Activated T-cell treated with anti-CD3 and anti-CD28 coated beads, Interleukin-2, amount 50 U/mL, for 48 hours (primary cell): Measurements from ENCODE around the gene KAZN.

Experiments
- DNase-seq, 2 experiments: peaks; one replicate each; pipeline ENCODE4 v3.0.0-alpha.2; 2020

KAZN gene

GRCh38 chr1:14590411-14591180 is 7.9 kb upstream of the KAZN start:
- DNase-seq: no peak

GRCh38 chr1:14591600-14591999 is 6.9 kb upstream of the KAZN start:
- DNase-seq: no peak

- DNase-seq: no peak
Measured at GRCh38 chr1:14592004-14592631, 6.4 kb upstream of the KAZN start.

GRCh38 chr1:14593302-14593701 is 5.2 kb upstream of the KAZN start:
- no peak for DNase-seq

GRCh38 chr1:14594045-14594444 is 4.4 kb upstream of the KAZN start:
- DNase-seq: no peak

- no peak for DNase-seq
Measured at GRCh38 chr1:14596591-14596990, 1.9 kb upstream of the KAZN start.

GRCh38 chr1:14597343-14598006 is 1.0 kb upstream of the KAZN start:
- no peak for DNase-seq

GRCh38 chr1:14598007-14598497 is 433 bp upstream of the KAZN start:
- no peak for DNase-seq

GRCh38 chr1:14599183-14599791 is 802 bp downstream of the KAZN start:
- DNase-seq: no peak

GRCh38 chr1:14599800-14600199 is 1.3 kb downstream of the KAZN start:
- DNase-seq: no peak

- DNase-seq: no peak
Measured at GRCh38 chr1:14600405-14601112, 2.1 kb downstream of the KAZN start.

- DNase-seq: no peak
Measured at GRCh38 chr1:14602136-14602535, 3.7 kb downstream of the KAZN start.

GRCh38 chr1:14603645-14604044 is 5.2 kb downstream of the KAZN start:
- DNase-seq: no peak

GRCh38 chr1:14604414-14604813 is 5.9 kb downstream of the KAZN start:
- DNase-seq: no peak

GRCh38 chr1:14605945-14606344 is 7.5 kb downstream of the KAZN start:
- no peak for DNase-seq

GRCh38 chr1:14606632-14607031 is 8.1 kb downstream of the KAZN start:
- no peak for DNase-seq

GRCh38 chr1:14607295-14607694 is 8.8 kb downstream of the KAZN start:
- no peak for DNase-seq

GRCh38 chr1:14608308-14608707 is 9.8 kb downstream of the KAZN start:
- DNase-seq: no peak

- no peak for DNase-seq
Measured at GRCh38 chr1:14610761-14611160, 12.3 kb downstream of the KAZN start.

GRCh38 chr1:14611792-14612191 is 13.3 kb downstream of the KAZN start:
- no peak for DNase-seq

GRCh38 chr1:14612256-14612655 is 13.8 kb downstream of the KAZN start:
- no peak for DNase-seq

GRCh38 chr1:14613926-14614325 is 15.4 kb downstream of the KAZN start:
- DNase-seq: no peak

- no peak for DNase-seq
Measured at GRCh38 chr1:14614341-14614740, 15.9 kb downstream of the KAZN start.
